Fibroblast of upper back skin (primary cell): Measurements from ENCODE around the gene KRT80.

ENCODE experiments used
- DNase-seq: peaks from one replicate; pipeline ENCODE4 v3.0.0-alpha.2; 2013

The KRT80 gene

GRCh38 chr12:52126605-52127578, 64.9 kb downstream of the KRT80 start:
- DNase-seq = no peak

GRCh38 chr12:52126050-52126604, 65.7 kb downstream of the KRT80 start:
- DNase-seq = no peak

- DNase-seq = no peak
Measured at GRCh38 chr12:52125476-52125900, 66.3 kb downstream of the KRT80 start.

- DNase-seq = no peak
Measured at GRCh38 chr12:52123487-52124186, 68.2 kb downstream of the KRT80 start.

GRCh38 chr12:52122904-52123303, 68.9 kb downstream of the KRT80 start:
- no peak for DNase-seq

- DNase-seq = no peak
Measured at GRCh38 chr12:52122540-52122871, 69.3 kb downstream of the KRT80 start.

- peak; percentile 50 for DNase-seq
Measured at GRCh38 chr12:52121824-52122539, 69.8 kb downstream of the KRT80 start.

GRCh38 chr12:52120951-52121823, 70.6 kb downstream of the KRT80 start:
- DNase-seq = no peak

GRCh38 chr12:52119398-52120254, 72.2 kb downstream of the KRT80 start:
- DNase-seq = no peak
